GM19468 (cell line): ENCODE data around the gene FABP7.

Experiments
- ATAC-seq: cut with Tn5 transposase; IDR thresholded peaks from one replicate; pipeline ENCODE4 v1.9.1; 2021; ENCODE audit warnings: mild to moderate bottlenecking, moderate library complexity, moderate number of reproducible peaks; ENCODE audit not compliant: unreplicated experiment; ENCODE audit errors: extremely low read depth

The FABP7 gene

DNA sequence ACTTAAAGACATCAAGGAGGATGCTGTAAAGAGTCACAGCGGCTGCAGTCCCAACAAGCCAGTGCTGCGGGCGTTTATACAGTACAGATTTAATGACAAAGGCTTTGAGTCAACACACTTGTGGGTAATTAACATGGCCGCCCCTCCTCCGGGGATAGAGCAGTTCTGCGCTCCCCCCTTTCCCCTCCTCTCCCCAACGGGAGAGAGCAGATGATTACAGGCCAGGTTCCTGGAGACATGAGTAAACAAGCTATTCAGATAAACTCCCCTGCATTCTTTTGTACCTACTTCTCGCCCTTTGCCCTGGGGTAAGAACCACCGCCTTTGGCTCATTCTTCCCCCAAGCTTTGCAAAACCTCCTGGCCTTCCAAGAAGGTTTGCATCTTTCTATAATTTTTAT is 23.6 kb upstream of the FABP7 start:
- no peak for ATAC-seq

DNA sequence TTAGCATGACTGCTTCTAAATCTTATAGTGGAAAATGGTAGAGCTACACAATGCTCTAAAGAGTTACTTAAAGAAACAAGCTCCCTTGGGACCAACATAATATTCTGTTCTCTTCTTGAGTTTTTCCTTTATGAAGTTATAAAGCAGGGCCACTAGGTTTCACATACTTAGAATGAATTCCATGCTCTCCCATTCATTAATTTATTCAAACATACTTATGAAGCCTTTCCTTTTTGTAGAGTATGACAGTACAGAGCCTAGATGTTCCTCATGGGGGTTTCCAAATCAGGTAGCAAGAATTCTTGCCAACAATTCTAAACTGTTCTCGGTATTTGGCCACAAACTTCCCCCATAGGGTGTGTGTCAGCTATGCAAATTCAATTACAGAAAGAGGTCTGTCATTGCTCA is 20.6 kb upstream of the FABP7 start:
- ATAC-seq: peak; percentile 86

DNA sequence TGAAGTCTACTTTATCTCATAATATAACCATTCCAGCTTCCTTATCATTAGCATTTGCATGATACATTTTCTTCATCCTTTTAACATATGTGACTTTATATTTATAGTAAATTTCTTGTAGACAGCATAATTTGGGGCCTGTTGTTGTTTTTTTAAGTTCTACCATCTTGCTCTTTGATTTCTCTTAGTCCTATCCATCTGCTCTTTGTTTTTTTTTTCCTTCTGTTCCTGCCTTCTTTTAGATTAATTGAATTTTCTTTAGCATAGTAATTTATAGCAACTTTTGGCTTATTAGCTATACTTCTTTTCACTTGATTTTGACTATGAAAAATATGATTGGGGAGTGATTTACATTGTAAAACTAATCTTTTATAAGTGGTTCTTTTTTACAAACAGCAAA is 19.2 kb upstream of the FABP7 start:
- ATAC-seq: no peak

DNA sequence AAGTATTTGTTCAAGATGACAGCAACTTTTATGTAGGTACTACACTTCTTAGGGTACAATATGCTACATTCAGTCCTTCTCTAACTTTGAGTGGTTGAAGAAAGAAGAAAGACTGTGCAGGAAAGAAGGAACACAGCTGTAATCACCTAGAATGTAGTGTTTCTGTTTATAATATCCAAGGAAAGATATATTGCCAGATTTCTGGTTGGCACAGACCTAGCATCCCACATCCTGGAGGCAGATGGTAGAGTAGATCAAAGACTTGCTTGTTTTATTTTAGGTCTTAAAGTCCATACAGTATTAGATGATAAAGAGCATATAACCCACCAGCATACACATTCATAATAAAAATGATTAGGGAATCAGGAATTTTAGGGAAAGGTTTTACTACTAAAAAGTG is 13.3 kb upstream of the FABP7 start:
- no peak for ATAC-seq

DNA sequence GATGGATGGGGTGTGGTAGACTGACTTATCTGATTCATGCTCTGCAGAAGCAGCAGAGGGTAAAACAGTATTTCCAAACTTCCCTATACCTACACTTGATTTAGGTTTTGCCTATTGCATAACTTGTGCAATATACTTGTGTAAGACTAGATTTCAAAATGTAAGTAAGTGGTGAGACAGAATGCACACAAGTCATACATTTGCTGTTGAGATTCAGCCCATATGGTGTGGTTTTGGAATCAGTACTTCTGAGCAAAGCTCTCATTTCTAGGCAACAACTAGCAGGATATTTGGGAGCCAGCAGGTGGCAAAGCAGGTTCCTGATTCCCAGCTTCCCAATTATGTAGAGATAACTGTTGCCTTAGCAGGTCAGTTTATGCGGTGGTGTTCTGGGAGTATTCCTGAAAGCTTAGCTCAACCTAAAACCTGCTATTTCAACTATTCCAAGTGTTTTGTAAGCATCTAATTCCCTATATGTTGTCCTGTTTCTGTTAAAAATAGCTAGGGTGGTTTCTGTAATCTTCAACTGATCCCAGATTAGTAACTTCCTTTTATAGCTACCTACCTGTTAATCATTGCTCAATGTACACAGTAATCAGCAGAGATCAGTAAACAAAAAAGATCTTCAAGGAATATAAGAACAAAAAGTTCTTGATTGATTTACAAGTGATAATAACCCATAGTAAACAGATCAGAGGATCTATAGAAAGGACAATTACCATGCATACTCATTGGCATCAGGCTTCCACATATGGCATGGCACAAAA is 8.5 kb upstream of the FABP7 start:
- no peak for ATAC-seq

DNA sequence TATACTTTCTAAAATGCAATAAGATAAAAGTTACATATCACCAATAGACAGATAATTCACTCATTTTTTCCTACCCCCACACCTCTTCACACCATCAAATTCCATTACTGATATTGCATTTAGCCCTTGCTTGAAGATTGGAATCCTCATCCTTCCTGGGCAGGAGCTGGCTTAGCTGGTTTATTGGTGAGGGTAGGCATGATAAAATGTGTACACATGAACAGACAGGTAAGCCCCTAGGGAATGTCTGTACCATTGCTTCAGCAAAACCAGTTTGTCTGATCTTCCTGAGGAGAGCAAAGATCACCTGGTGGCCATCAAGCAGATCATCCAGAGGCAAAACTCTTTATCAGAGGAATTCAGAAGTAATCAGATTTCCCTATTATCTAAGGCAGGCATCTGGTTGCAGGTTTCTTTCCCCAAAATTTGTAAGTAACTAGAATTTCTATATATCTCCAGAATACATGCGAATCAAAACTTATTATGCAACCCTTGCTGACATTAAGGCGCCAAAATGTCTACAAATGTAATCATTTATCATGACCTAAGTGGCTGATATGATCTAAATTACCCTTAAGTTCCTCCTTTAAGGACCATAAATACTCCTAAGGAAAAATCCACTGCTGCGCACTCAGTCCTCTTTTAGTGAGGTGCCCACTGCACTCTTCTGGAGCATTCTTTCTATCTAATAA is 6.6 kb upstream of the FABP7 start:
- ATAC-seq: no peak

DNA sequence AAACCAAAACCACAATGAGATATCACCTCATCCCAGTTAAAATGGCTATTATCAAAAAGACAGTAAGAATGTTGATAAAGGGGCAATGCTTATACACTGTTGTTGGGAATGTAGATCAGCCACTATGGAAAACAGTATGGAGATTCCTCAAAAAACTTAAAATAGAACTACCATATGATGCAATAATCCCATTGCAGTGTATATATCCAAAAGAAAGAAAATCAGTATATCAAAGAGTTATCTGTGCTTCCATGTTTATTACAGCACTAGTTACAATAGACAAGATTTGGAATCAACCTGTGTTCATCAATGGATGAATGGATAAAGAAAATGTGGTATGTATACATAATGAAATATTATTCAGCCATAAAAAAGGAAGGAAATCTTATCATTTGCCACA is 3.5 kb upstream of the FABP7 start:
- ATAC-seq: no peak

DNA sequence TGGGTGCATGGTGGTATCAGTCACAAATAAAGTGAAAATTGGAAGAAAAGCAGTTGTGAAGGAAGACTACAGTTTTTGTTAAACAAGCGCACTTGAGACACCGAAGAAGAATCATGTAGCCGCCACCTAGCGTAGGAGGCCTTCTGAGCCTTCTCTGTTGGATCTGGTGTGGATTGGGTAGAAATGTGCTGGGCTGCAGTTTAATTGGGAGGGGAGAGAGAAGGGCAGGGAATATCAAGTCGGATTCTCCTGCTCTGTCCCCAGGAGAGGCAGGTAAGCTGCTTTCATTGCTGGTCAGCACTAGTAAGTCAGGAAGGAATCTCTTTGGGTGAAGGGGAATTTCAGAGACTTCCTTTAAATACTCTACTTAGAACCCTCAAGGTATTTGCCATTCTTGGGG is 1.2 kb upstream of the FABP7 start:
- no peak for ATAC-seq

DNA sequence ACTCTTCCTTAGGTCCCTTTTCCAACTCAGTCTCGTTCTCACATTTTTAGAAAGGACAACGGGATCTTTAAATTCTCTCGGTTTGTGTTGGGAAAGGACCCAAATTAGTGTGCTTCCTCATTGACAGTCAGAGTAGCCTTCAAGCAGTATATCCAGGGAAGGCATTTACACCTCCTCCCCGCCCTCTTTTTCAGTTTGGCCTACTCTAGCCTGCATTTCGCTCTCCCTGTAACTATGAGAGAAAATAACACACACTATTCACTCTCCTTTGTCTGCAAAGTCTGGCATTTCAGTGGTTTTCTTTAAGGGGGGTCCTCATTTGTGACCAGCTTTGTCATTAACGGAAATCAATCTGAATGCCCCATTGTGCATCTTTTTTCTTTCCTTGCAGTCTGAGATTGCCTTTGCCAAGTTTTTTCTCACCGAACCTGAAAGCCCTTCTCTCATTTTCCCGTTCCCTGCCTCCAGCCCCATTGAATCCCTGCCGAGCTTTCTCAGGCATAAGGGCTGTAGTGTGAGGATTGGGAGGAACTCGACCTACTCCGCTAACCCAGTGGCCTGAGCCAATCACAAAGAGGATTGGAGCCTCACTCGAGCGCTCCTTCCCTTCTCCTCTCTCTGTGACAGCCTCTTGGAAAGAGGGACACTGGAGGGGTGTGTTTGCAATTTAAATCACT is 393 bp upstream of the FABP7 start:
- ATAC-seq: no peak

- ATAC-seq: no peak
Measured at GRCh38 chr6:122780114-122780513, 598 bp downstream of the FABP7 start.

- ATAC-seq: no peak
Measured at GRCh38 chr6:122781716-122782115, 2.2 kb downstream of the FABP7 start.

DNA sequence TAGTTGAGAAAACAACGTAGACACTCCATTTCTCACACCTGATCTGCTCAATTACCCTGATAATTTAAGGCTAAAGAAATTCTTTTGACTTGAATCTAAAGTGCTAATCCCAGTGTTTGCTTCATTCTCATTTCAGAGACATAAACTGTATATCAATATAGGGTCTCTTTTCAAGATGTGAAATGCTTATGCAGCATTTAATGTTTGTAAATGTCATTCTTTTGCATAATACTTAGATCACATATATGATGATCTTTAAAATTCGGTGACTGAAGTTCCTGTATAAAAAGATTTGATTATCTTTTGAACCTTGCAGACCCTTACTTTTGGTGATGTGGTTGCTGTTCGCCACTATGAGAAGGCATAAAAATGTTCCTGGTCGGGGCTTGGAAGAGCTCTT is 3.9 kb downstream of the FABP7 start:
- no peak for ATAC-seq

DNA sequence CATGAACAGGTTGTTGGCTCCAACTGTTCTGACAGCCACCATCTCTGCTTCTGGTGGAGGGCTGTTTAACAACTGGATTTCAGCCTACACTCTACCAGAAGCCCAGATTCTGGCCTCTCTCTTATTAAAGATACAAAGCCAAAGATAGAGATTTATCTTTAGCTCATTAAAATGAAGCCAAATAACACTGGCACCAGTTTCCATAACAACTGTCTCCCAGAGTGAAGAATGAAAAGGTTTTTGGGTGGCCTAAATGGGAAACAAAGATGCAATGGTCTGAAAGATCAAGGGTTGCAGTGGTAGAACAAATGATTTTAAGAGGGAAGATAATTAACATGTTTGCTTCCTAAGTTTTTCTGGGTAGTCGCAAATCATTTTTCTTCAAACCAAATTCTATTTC is 6.4 kb downstream of the FABP7 start:
- no peak for ATAC-seq

DNA sequence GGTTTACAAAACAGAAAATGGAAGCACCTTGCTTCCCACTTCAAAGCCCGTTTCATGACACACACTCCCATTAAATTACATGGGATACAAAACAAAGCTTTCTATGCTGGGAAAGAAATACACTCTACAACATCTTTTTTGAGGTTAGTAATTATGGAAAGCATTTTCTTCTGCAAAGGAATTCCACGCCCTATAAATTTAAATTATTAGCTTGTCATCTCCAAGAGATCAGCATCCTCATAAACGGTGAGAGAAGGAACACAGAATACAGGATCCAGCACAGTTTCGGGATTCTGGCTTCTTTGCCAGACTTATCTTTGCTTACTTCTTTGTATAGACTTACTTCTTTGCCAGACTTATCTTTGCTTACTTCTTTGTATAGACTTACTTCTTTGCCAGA is 8.2 kb downstream of the FABP7 start:
- ATAC-seq: no peak

DNA sequence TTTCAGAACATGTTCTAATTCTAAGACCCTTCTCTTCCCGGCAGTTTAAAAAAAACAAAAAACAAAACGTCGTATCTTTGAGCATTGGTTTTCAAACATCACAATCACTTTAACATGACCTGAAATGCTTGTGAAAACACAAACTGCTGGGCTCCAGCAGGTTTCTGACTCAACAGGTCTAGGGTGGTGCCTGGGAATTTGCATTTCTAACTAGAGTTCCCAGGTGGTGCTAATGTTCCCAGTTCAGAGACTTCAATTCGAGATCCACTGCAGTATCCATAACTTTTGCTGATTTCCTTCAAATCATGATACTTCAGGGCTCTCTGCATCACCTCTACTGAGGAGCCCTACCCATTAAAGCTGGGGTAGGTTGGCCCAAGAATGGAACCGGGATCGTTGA is 8.7 kb downstream of the FABP7 start:
- no peak for ATAC-seq

DNA sequence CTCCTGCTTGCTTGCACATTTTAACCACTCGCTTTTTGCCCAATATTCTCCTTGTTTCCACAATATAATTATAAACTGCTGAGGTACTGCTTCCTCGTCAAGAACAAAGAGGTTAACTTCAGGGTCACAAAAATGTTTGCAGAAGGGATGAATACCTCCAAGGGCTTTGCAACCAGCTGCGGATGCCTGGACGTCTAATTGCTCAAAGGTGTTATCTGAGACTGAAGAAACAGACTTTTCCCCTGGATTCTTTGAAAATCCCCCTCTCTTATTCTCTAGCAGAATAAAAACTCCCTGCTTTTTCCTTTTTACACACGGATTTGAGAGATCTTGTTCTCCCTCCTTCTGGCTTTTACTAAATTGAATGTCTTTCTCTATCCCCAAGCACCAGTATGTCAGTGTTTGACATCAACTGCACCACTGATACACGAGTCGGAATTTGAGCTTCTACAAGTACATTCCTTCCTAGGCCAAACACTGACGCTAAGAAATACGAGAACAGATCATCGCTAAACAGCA is 9.2 kb downstream of the FABP7 start:
- no peak for ATAC-seq

GRCh38 chr6:122789182-122790027 is 9.9 kb downstream of the FABP7 start, which contains the start of gene SMPDL3A:
SMPDL3A (plus strand) TSS chr6:122789258; CDS start chr6:122789347, 89 bp downstream.
- ATAC-seq: peak; percentile 38

DNA sequence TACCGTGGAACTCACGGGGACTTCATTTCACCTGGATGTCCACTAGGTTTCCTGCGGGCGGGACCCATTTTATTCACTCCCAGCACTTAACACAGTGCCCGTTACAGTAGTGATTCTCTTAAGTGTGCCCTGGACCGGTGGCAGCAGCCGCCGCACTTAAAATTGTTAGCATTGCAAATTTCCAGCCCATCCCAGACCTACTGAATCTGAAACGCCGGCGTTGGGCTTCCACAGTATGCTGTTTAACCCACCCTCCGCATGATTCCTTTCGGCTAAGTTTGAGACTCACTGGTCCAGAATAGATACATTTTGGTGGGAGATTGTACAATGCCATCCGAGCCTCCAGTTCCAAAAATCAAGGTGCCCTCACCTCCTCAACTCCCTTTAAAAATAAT is 10.5 kb downstream of the FABP7 start:
- no peak for ATAC-seq

GRCh38 chr6:122790423-122791309 is 11.2 kb downstream of the FABP7 start:
- ATAC-seq: no peak
